Measurements from ENCODE around the gene FGFRL1. TPM values are rescaled to one million over a fixed set of nuclear protein-coding genes. Genes with fewer than 3 reads are reported as not detected.

The FGFRL1 gene
- total and polyA plus RNA-seq, 4 donors, result 13.4 to 31.1 (median 15.2) TPM

DNA sequence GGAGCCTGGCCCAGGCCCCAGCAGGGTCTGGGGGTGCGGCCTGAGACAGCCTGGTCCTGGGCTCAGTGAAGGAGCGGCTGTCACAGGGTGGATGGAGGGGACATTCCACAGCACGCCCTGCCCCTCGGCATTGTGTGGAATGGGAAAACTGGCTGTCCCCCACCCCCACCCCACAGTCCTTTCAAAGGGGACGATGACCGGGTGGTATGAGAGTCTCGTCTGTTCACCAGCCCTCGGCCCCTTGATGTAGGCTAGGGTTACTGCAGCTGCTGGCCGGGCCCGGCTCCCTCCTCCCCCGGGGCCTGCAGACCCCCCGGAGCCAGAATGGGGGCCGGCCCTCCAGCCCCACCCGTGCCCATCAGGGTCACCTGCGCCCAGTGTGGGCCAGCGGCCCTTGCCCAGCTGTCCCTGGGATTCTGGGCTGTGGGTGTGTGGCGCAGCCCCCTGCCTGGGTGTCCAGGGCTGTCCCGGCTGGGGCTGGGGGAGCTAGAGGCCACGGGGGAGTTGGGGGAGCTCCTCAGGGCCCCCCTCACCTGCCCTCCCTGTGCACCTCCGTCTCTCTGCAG is 11.7 kb downstream of the FGFRL1 start:
- H3K4me3 ChIP-seq, result no peak overlapping the region
- WGBS, 2 donors, result 92 to 96% methylated on average over 18 to 20 of the region's 20 CpGs
- peaks cover 0 to 12% (median 3%) of the 10 kb centered on the region in 5 donors for H3K4me1 ChIP-seq (ENCODE audit: control insufficient read depth in 5 of 5, insufficient read depth in 5 of 5, low read length in 5 of 5)
- peaks cover 0 to 18% (median 12%) of the 10 kb centered on the region in 4 donors for H3K36me3 ChIP-seq (ENCODE audit: control insufficient read depth in 4 of 4, insufficient read depth in 4 of 4, low read length in 4 of 4)
- H3K27me3 ChIP-seq (ENCODE audit: control insufficient read depth in 3 of 3, insufficient read depth in 3 of 3, low read length in 2 of 3), result no peaks in the 10 kb centered on the region
- DNase-seq (no peak), ATAC-seq (ENCODE audit: insufficient read depth, low FRiP score) (no peak)
- no peak overlapping the region for H3K27ac ChIP-seq (ENCODE audit: low read depth in 1 of 2, low read length in 1 of 2)
- TF ChIP-seq, protein P1, sequence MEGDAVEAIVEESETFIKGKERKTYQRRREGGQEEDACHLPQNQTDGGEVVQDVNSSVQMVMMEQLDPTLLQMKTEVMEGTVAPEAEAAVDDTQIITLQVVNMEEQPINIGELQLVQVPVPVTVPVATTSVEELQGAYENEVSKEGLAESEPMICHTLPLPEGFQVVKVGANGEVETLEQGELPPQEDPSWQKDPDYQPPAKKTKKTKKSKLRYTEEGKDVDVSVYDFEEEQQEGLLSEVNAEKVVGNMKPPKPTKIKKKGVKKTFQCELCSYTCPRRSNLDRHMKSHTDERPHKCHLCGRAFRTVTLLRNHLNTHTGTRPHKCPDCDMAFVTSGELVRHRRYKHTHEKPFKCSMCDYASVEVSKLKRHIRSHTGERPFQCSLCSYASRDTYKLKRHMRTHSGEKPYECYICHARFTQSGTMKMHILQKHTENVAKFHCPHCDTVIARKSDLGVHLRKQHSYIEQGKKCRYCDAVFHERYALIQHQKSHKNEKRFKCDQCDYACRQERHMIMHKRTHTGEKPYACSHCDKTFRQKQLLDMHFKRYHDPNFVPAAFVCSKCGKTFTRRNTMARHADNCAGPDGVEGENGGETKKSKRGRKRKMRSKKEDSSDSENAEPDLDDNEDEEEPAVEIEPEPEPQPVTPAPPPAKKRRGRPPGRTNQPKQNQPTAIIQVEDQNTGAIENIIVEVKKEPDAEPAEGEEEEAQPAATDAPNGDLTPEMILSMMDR (IDR thresholded peaks at IDR 0.05; ENCODE audit: control extremely low read depth, extremely low read depth), result no peak
- H3K9me3 ChIP-seq (ENCODE audit: control insufficient read depth in 4 of 4, insufficient read depth in 3 of 4, low read length in 3 of 4), result peaks cover 0 to 5% (median 0%) of the 10 kb centered on the region in 4 donors
- no peak overlapping the region for H3K9ac ChIP-seq (ENCODE audit: insufficient read depth in 1 of 2, low read length in 2 of 2)

DNA sequence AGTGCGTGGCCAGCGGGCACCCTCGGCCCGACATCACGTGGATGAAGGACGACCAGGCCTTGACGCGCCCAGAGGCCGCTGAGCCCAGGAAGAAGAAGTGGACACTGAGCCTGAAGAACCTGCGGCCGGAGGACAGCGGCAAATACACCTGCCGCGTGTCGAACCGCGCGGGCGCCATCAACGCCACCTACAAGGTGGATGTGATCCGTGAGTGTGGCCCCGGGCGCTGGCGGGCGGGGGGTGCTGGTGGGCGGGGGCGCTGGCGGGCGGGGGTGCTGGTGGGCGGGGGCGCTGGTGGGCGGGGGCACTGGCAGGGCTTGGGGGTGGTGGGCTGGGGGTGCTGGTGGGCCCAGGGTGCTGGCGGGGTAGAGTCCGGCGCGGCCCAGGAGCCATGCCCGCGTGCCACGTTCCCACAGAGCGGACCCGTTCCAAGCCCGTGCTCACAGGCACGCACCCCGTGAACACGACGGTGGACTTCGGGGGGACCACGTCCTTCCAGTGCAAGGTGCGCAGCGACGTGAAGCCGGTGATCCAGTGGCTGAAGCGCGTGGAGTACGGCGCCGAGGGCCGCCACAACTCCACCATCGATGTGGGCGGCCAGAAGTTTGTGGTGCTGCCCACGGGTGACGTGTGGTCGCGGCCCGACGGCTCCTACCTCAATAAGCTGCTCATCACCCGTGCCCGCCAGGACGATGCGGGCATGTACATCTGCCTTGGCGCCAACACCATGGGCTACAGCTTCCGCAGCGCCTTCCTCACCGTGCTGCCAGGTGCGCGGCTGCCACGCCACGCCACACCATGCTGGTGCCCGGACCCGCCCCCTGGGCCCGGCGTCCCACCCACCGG is 12.7 kb downstream of the FGFRL1 start:
- H3K4me1 ChIP-seq (ENCODE audit: control insufficient read depth in 5 of 5, insufficient read depth in 5 of 5, low read length in 5 of 5), result peaks cover 0 to 13% (median 3%) of the 10 kb centered on the region in 5 donors
- DNase-seq, result no peak
- WGBS, 2 donors, result 97 to 98% methylated on average over 81 to 83 of the region's 83 CpGs
- H3K4me3 ChIP-seq, result no peak overlapping the region
- peaks cover 0 to 5% (median 0%) of the 10 kb centered on the region in 4 donors for H3K9me3 ChIP-seq (ENCODE audit: control insufficient read depth in 4 of 4, insufficient read depth in 3 of 4, low read length in 3 of 4)
- TF ChIP-seq, protein P1 (IDR thresholded peaks at IDR 0.05; ENCODE audit: control extremely low read depth, extremely low read depth), result no peak
- peaks cover 0 to 18% (median 12%) of the 10 kb centered on the region in 4 donors for H3K36me3 ChIP-seq (ENCODE audit: control insufficient read depth in 4 of 4, insufficient read depth in 4 of 4, low read length in 4 of 4)
- no peak overlapping the region for H3K27ac ChIP-seq (ENCODE audit: low read depth in 1 of 2, low read length in 1 of 2)
- no peak overlapping the region for H3K9ac ChIP-seq (ENCODE audit: insufficient read depth in 1 of 2, low read length in 2 of 2)
- H3K27me3 ChIP-seq (ENCODE audit: control insufficient read depth in 3 of 3, insufficient read depth in 3 of 3, low read length in 2 of 3), result no peaks in the 10 kb centered on the region
- ATAC-seq (ENCODE audit: insufficient read depth, low FRiP score), result no peak

DNA sequence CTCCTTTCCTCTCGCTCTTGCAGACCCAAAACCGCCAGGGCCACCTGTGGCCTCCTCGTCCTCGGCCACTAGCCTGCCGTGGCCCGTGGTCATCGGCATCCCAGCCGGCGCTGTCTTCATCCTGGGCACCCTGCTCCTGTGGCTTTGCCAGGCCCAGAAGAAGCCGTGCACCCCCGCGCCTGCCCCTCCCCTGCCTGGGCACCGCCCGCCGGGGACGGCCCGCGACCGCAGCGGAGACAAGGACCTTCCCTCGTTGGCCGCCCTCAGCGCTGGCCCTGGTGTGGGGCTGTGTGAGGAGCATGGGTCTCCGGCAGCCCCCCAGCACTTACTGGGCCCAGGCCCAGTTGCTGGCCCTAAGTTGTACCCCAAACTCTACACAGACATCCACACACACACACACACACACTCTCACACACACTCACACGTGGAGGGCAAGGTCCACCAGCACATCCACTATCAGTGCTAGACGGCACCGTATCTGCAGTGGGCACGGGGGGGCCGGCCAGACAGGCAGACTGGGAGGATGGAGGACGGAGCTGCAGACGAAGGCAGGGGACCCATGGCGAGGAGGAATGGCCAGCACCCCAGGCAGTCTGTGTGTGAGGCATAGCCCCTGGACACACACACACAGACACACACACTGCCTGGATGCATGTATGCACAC is 13.6 kb downstream of the FGFRL1 start:
- H3K27me3 ChIP-seq (ENCODE audit: control insufficient read depth in 3 of 3, insufficient read depth in 3 of 3, low read length in 2 of 3), result no peaks in the 10 kb centered on the region
- ATAC-seq (ENCODE audit: insufficient read depth, low FRiP score), result no peak
- H3K9me3 ChIP-seq (ENCODE audit: control insufficient read depth in 4 of 4, insufficient read depth in 3 of 4, low read length in 3 of 4), result peaks cover 0 to 5% (median 0%) of the 10 kb centered on the region in 4 donors
- TF ChIP-seq, protein P1 (IDR thresholded peaks at IDR 0.05; ENCODE audit: control extremely low read depth, extremely low read depth), result no peak
- no peak overlapping the region for H3K9ac ChIP-seq (ENCODE audit: insufficient read depth in 1 of 2, low read length in 2 of 2)
- H3K36me3 ChIP-seq (ENCODE audit: control insufficient read depth in 4 of 4, insufficient read depth in 4 of 4, low read length in 4 of 4), result peaks cover 0 to 18% (median 12%) of the 10 kb centered on the region in 4 donors
- no peak overlapping the region for H3K4me3 ChIP-seq
- 94 to 95% methylated on average over 32 of the region's 32 CpGs for WGBS, 2 donors
- H3K27ac ChIP-seq (ENCODE audit: low read depth in 1 of 2, low read length in 1 of 2), result no peak overlapping the region
- peaks cover 0 to 13% (median 3%) of the 10 kb centered on the region in 5 donors for H3K4me1 ChIP-seq (ENCODE audit: control insufficient read depth in 5 of 5, insufficient read depth in 5 of 5, low read length in 5 of 5)
- DNase-seq, result no peak
